ENCODE results near the gene UBA7.

UBA7 gene

DNA sequence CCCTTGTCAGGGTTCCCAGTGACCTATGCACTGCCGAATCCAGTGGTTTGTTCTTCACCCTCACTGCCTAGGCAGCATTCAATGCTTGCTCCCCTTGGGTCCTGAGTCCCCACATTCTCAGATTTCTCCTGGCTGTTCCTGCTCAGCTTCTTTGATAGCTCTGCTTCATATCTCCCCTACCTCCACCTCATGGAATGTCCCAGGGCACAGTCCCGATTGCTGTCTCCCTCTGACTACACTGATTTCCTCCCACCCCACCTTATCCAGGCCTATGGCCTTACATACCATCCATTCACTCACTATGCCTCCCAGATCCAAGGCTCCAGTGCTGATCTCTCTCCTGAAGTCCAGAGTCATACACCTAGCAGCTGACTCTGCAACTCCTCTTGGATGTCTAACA lies 12.6 kb downstream of the UBA7 start:
- H3K23ac ChIP-seq (ENCODE audit: low read length in 2 of 2), result peak overlapping the region in 1 of 2 experiments; percentile 46
- no peak overlapping the region for H4K91ac ChIP-seq (ENCODE audit: low read length)
- H3K4ac ChIP-seq (ENCODE audit: low read depth in 1 of 2, low read length in 2 of 2), result no peak overlapping the region
- H2BK15ac ChIP-seq (ENCODE audit: low read depth, poor library complexity, severe bottlenecking), result no peak overlapping the region
- no peak overlapping the region for H3K14ac ChIP-seq (ENCODE audit: low read length in 2 of 2)
- H2AK5ac ChIP-seq (ENCODE audit: low read length, severe bottlenecking), result no peak overlapping the region
- H3K18ac ChIP-seq (ENCODE audit: low read depth in 1 of 2, low read length in 2 of 2), result no peak overlapping the region
- peaks cover 13% of the 10 kb centered on the region for H3K4me1 ChIP-seq (ENCODE audit: control insufficient read depth, insufficient read depth, low read depth, low read length)
- H3K4me3 ChIP-seq (ENCODE audit: insufficient read depth in 1 of 2, low read depth in 1 of 2, low read length in 2 of 2), result no peak overlapping the region
- H4K8ac ChIP-seq (ENCODE audit: low read length), result no peak overlapping the region
- no peak overlapping the region for H3K27ac ChIP-seq (ENCODE audit: low read length, poor library complexity, severe bottlenecking)
- H2BK5ac ChIP-seq (ENCODE audit: low read depth, low read length, poor library complexity, severe bottlenecking), result no peak overlapping the region
- no peak for DNase-seq
- H3K4me2 ChIP-seq (ENCODE audit: low read length, poor library complexity, severe bottlenecking), result no peak overlapping the region
- H3K9ac ChIP-seq (ENCODE audit: low read length), result peak overlapping the region; percentile 2
- peaks cover 0 to 4% of the 10 kb centered on the region in 2 experiments for H3K36me3 ChIP-seq (ENCODE audit: control insufficient read depth in 1 of 2, insufficient read depth in 2 of 2, low read depth in 1 of 2, low read length in 2 of 2)
- no peaks in the 10 kb centered on the region for H3K79me1 ChIP-seq (replicated peaks; ENCODE audit: low read length, poor library complexity, severe bottlenecking)
- H3K27me3 ChIP-seq (ENCODE audit: control insufficient read depth in 1 of 2, insufficient read depth in 1 of 2, low read length in 2 of 2), result peaks cover 0 to 23% of the 10 kb centered on the region in 2 experiments
- 98% methylated on average over 2 of the region's 2 CpGs for WGBS
- no peak overlapping the region for H2AFZ ChIP-seq (ENCODE audit: low read depth, low read length)
- peak overlapping the region in 1 of 2 experiments; percentile 37 for H2BK12ac ChIP-seq (ENCODE audit: low read length in 2 of 2)
- H2BK120ac ChIP-seq (ENCODE audit: low read depth, low read length), result no peak overlapping the region
- H3K9me3 ChIP-seq (ENCODE audit: control insufficient read depth, low read length), result no peaks in the 10 kb centered on the region

DNA sequence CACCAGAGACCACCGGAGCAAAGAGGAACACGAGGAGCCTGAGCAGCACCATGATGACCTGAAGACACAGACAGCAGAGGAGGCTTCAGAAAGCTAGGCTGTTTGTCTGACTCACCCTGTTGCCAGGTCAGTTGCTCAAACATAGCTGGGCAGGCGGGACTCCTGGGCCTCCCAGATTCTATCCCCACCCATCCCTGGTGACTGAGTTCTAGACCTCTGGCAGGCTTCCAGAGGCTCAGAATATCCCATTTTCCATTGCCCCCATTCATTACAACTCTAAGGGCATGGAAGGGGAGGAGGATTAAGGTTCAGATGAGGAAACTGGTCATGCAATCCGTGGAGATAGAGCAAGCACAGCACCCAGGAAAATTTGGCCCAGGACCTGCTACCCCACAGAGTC lies 14.0 kb downstream of the UBA7 start, which contains the start of gene CDHR4:
CDHR4 (minus strand) TSS at position 113 of the 400 bp plus-strand sequence; CDS start at position 52, 61 bp downstream.
- H3K4me2 ChIP-seq (ENCODE audit: low read length, poor library complexity, severe bottlenecking), result no peak within 1 kb of the TSS
- H3K9ac ChIP-seq (ENCODE audit: low read length), result peak within 1 kb of the TSS; percentile 77
- peak within 1 kb of the TSS; percentile 46 to 66 for H3K4ac ChIP-seq (ENCODE audit: low read depth in 1 of 2, low read length in 2 of 2)
- H4K8ac ChIP-seq (ENCODE audit: low read length), result peak within 1 kb of the TSS; percentile 48
- DNase-seq, result peak; percentile 90
- H2BK12ac ChIP-seq (ENCODE audit: low read length in 2 of 2), result peak within 1 kb of the TSS; percentile 63 to 79
- peak within 1 kb of the TSS; percentile 60 for H2BK15ac ChIP-seq (ENCODE audit: low read depth, poor library complexity, severe bottlenecking)
- H3K14ac ChIP-seq (ENCODE audit: low read length in 2 of 2), result peak within 1 kb of the TSS in 1 of 2 experiments; percentile 68
- no peak within 1 kb of the TSS for H3K23ac ChIP-seq (ENCODE audit: low read length in 2 of 2)
- H2BK120ac ChIP-seq (ENCODE audit: low read depth, low read length), result peak within 1 kb of the TSS; percentile 59
- peaks cover 10% of the 10 kb centered on the region for H3K4me1 ChIP-seq (ENCODE audit: control insufficient read depth, insufficient read depth, low read depth, low read length)
- no peak within 1 kb of the TSS for H2AFZ ChIP-seq (ENCODE audit: low read depth, low read length)
- H3K36me3 ChIP-seq (ENCODE audit: control insufficient read depth in 1 of 2, insufficient read depth in 2 of 2, low read depth in 1 of 2, low read length in 2 of 2), result peaks cover 0 to 3% of the 10 kb centered on the region in 2 experiments
- H3K27ac ChIP-seq (ENCODE audit: low read length, poor library complexity, severe bottlenecking), result no peak within 1 kb of the TSS
- H2AK5ac ChIP-seq (ENCODE audit: low read length, severe bottlenecking), result no peak within 1 kb of the TSS
- peak within 1 kb of the TSS in 1 of 2 experiments; percentile 55 for H3K4me3 ChIP-seq (ENCODE audit: insufficient read depth in 1 of 2, low read depth in 1 of 2, low read length in 2 of 2)
- peak within 1 kb of the TSS; percentile 61 for H4K91ac ChIP-seq (ENCODE audit: low read length)
- H3K27me3 ChIP-seq (ENCODE audit: control insufficient read depth in 1 of 2, insufficient read depth in 1 of 2, low read length in 2 of 2), result peaks cover 0 to 20% of the 10 kb centered on the region in 2 experiments
- no peaks in the 10 kb centered on the region for H3K79me1 ChIP-seq (replicated peaks; ENCODE audit: low read length, poor library complexity, severe bottlenecking)
- 58% methylated on average over 4 of the region's 4 CpGs for WGBS
- no peaks in the 10 kb centered on the region for H3K9me3 ChIP-seq (ENCODE audit: control insufficient read depth, low read length)
- H2BK5ac ChIP-seq (ENCODE audit: low read depth, low read length, poor library complexity, severe bottlenecking), result no peak within 1 kb of the TSS
- H3K18ac ChIP-seq (ENCODE audit: low read depth in 1 of 2, low read length in 2 of 2), result peak within 1 kb of the TSS in 1 of 2 experiments; percentile 30

DNA sequence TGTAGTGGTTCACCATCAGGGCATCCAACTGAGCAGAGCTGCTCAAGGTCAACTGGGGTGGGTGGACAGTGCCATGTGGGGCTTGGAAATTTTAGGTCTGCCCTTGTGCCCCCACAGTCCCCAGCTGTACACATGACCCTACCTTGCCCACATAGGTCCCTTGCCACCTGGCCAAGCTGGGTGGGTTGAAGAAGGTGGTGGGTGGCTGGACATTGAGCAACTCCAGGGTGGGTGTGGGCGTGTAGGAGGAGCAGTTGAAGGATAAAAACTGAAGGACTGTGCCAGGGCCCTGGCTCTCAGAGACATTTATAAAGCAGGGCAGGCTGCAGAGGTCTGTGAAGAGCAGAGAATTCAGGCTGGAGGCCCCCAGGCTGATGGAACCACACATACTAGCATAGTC lies 14.6 kb downstream of the UBA7 start:
- WGBS, result 67% methylated on average over 1 of the region's 1 CpG
- H3K36me3 ChIP-seq (ENCODE audit: control insufficient read depth in 1 of 2, insufficient read depth in 2 of 2, low read depth in 1 of 2, low read length in 2 of 2), result no peaks in the 10 kb centered on the region
- peak overlapping the region in 1 of 2 experiments; percentile 68 for H3K14ac ChIP-seq (ENCODE audit: low read length in 2 of 2)
- H2BK120ac ChIP-seq (ENCODE audit: low read depth, low read length), result no peak overlapping the region
- H3K18ac ChIP-seq (ENCODE audit: low read depth in 1 of 2, low read length in 2 of 2), result peak overlapping the region in 1 of 2 experiments; percentile 30
- H3K4me2 ChIP-seq (ENCODE audit: low read length, poor library complexity, severe bottlenecking), result no peak overlapping the region
- peak overlapping the region in 1 of 2 experiments; percentile 66 for H3K4ac ChIP-seq (ENCODE audit: low read depth in 1 of 2, low read length in 2 of 2)
- peak overlapping the region; percentile 77 for H3K9ac ChIP-seq (ENCODE audit: low read length)
- H3K4me1 ChIP-seq (ENCODE audit: control insufficient read depth, insufficient read depth, low read depth, low read length), result peaks cover 10% of the 10 kb centered on the region
- no peak overlapping the region for H3K23ac ChIP-seq (ENCODE audit: low read length in 2 of 2)
- no peak overlapping the region for H2AK5ac ChIP-seq (ENCODE audit: low read length, severe bottlenecking)
- no peak overlapping the region for H2AFZ ChIP-seq (ENCODE audit: low read depth, low read length)
- H4K91ac ChIP-seq (ENCODE audit: low read length), result peak overlapping the region; percentile 61
- peak overlapping the region in 1 of 2 experiments; percentile 55 for H3K4me3 ChIP-seq (ENCODE audit: insufficient read depth in 1 of 2, low read depth in 1 of 2, low read length in 2 of 2)
- peak overlapping the region; percentile 48 for H4K8ac ChIP-seq (ENCODE audit: low read length)
- H2BK12ac ChIP-seq (ENCODE audit: low read length in 2 of 2), result peak overlapping the region; percentile 63 to 79
- no peaks in the 10 kb centered on the region for H3K9me3 ChIP-seq (ENCODE audit: control insufficient read depth, low read length)
- H3K27ac ChIP-seq (ENCODE audit: low read length, poor library complexity, severe bottlenecking), result no peak overlapping the region
- H2BK5ac ChIP-seq (ENCODE audit: low read depth, low read length, poor library complexity, severe bottlenecking), result no peak overlapping the region
- no peak for DNase-seq
- peaks cover 0 to 16% of the 10 kb centered on the region in 2 experiments for H3K27me3 ChIP-seq (ENCODE audit: control insufficient read depth in 1 of 2, insufficient read depth in 1 of 2, low read length in 2 of 2)
- H3K79me1 ChIP-seq (replicated peaks; ENCODE audit: low read length, poor library complexity, severe bottlenecking), result no peaks in the 10 kb centered on the region
- peak overlapping the region; percentile 60 for H2BK15ac ChIP-seq (ENCODE audit: low read depth, poor library complexity, severe bottlenecking)

DNA sequence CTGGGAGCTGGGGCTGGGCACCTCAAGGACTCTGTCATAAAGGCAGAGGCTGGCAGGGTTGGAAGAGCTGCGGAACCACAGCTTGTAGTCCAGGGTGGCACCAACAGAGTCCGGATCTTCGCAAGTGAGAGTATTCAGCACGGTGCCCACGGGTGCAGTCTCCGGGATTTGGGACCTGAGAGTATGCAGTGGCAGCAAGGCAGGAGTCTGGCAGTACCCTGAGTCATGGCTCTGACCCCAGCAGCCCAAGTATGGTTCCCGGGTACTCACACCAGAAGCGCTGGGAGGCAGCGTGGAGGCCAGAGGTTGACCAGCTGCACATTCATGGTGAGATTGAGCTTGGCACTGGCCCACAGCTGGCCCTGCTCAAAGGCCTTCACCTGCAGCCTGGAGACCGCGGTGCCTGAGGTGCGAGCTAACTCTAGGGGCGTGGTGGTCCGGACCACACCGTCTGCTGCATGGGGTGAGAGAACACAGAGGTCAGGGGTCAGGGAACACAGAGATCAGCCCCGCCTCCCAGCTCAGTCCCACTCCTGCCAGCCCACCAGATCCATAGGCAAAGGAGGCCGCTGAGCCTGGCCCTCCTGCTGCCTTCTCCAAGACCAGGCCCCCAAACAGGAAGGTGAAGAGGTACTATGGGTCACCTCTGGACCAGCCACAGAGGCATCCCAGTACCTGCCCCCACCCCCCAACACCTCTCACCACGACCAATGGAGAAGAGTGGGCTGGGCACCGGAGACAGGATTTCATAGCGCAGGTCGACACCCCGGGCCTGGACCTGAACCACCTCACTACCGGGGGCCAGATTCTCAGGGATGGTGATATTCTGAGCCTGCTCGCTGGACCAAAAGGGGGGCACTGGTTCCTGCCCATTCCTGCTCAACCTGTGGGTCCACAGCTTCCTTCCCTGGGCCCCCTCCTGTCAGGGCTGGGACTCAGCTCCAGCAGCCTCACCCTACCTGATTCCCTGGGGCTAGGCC lies 18.5 kb downstream of the UBA7 start:
- no peak overlapping the region for H3K23ac ChIP-seq (ENCODE audit: low read length in 2 of 2)
- H2BK12ac ChIP-seq (ENCODE audit: low read length in 2 of 2), result no peak overlapping the region
- H4K91ac ChIP-seq (ENCODE audit: low read length), result no peak overlapping the region
- no peak overlapping the region for H3K4ac ChIP-seq (ENCODE audit: low read depth in 1 of 2, low read length in 2 of 2)
- no peaks in the 10 kb centered on the region for H3K36me3 ChIP-seq (ENCODE audit: control insufficient read depth in 1 of 2, insufficient read depth in 2 of 2, low read depth in 1 of 2, low read length in 2 of 2)
- no peak overlapping the region for H2AFZ ChIP-seq (ENCODE audit: low read depth, low read length)
- DNase-seq, result no peak
- no peak overlapping the region for H4K8ac ChIP-seq (ENCODE audit: low read length)
- no peak overlapping the region for H2BK5ac ChIP-seq (ENCODE audit: low read depth, low read length, poor library complexity, severe bottlenecking)
- H3K9me3 ChIP-seq (ENCODE audit: control insufficient read depth, low read length), result no peaks in the 10 kb centered on the region
- no peaks in the 10 kb centered on the region for H3K79me1 ChIP-seq (replicated peaks; ENCODE audit: low read length, poor library complexity, severe bottlenecking)
- no peak overlapping the region for H3K4me2 ChIP-seq (ENCODE audit: low read length, poor library complexity, severe bottlenecking)
- H2AK5ac ChIP-seq (ENCODE audit: low read length, severe bottlenecking), result no peak overlapping the region
- H2BK120ac ChIP-seq (ENCODE audit: low read depth, low read length), result no peak overlapping the region
- H3K18ac ChIP-seq (ENCODE audit: low read depth in 1 of 2, low read length in 2 of 2), result peak overlapping the region in 1 of 2 experiments; percentile 26
- no peak overlapping the region for H3K27ac ChIP-seq (ENCODE audit: low read length, poor library complexity, severe bottlenecking)
- H2BK15ac ChIP-seq (ENCODE audit: low read depth, poor library complexity, severe bottlenecking), result no peak overlapping the region
- H3K4me3 ChIP-seq (ENCODE audit: insufficient read depth in 1 of 2, low read depth in 1 of 2, low read length in 2 of 2), result no peak overlapping the region
- WGBS, result 87% methylated on average over 24 of the region's 24 CpGs
- no peak overlapping the region for H3K14ac ChIP-seq (ENCODE audit: low read length in 2 of 2)
- no peak overlapping the region for H3K9ac ChIP-seq (ENCODE audit: low read length)
- H3K27me3 ChIP-seq (ENCODE audit: control insufficient read depth in 1 of 2, insufficient read depth in 1 of 2, low read length in 2 of 2), result no peaks in the 10 kb centered on the region
- H3K4me1 ChIP-seq (ENCODE audit: control insufficient read depth, insufficient read depth, low read depth, low read length), result peaks cover 3% of the 10 kb centered on the region
